ENCODE results near the gene TENT4B. TPM values are rescaled to one million over a fixed set of nuclear protein-coding genes. Genes with fewer than 3 reads are reported as not detected.

The TENT4B gene
- total and polyA plus RNA-seq, 2 donors = 7.8 to 8.1 TPM

- peaks cover 6 to 10% of the 10 kb centered on the region in 2 donors for H3K36me3 ChIP-seq (ENCODE audit: control insufficient read depth in 2 of 2, insufficient read depth in 2 of 2, low read length in 1 of 2)
- H3K9me3 ChIP-seq (ENCODE audit: control insufficient read depth in 2 of 2, insufficient read depth in 1 of 2, low read length in 1 of 2) = no peaks in the 10 kb centered on the region
- 95% methylated on average over 5 of the region's 5 CpGs for WGBS
- DNase-seq (ENCODE audit: low read depth in 6 of 9, low spot score in 9 of 9) = no peak
- peaks cover 23 to 53% of the 10 kb centered on the region in 2 donors for H3K4me1 ChIP-seq (ENCODE audit: control insufficient read depth in 2 of 2, insufficient read depth in 2 of 2, low read length in 2 of 2)
- peak overlapping the region in 1 of 2 donors; percentile 21 for H3K27ac ChIP-seq (ENCODE audit: low read depth in 1 of 2, low read length in 1 of 2)
- H3K27me3 ChIP-seq (ENCODE audit: control insufficient read depth in 2 of 2, insufficient read depth in 1 of 2, low read length in 1 of 2) = no peaks in the 10 kb centered on the region
- H3K4me3 ChIP-seq (ENCODE audit: low read length in 2 of 2) = no peak overlapping the region
Measured at GRCh38 chr16:50272687-50273381, 119.7 kb downstream of the TENT4B start.

GRCh38 chr16:50273382-50273690 is 120.2 kb downstream of the TENT4B start:
- Histone ChIP-seq H3K4me1 (ENCODE audit: control insufficient read depth in 2 of 2, insufficient read depth in 2 of 2, low read length in 2 of 2) (peaks cover 19 to 51% of the 10 kb centered on the region in 2 donors), H3K27ac (ENCODE audit: low read depth in 1 of 2, low read length in 1 of 2) (peak overlapping the region; percentile 10 to 85), H3K27me3 (ENCODE audit: control insufficient read depth in 2 of 2, insufficient read depth in 1 of 2, low read length in 1 of 2) (no peaks in the 10 kb centered on the region), H3K9me3 (ENCODE audit: control insufficient read depth in 2 of 2, insufficient read depth in 1 of 2, low read length in 1 of 2) (no peaks in the 10 kb centered on the region), H3K4me3 (ENCODE audit: low read length in 2 of 2) (no peak overlapping the region), H3K36me3 (ENCODE audit: control insufficient read depth in 2 of 2, insufficient read depth in 2 of 2, low read length in 1 of 2) (peaks cover 6 to 10% of the 10 kb centered on the region in 2 donors)
- no peak for DNase-seq (ENCODE audit: low read depth in 6 of 9, low spot score in 9 of 9)
- 82% methylated on average over 2 of the region's 2 CpGs for WGBS

DNA sequence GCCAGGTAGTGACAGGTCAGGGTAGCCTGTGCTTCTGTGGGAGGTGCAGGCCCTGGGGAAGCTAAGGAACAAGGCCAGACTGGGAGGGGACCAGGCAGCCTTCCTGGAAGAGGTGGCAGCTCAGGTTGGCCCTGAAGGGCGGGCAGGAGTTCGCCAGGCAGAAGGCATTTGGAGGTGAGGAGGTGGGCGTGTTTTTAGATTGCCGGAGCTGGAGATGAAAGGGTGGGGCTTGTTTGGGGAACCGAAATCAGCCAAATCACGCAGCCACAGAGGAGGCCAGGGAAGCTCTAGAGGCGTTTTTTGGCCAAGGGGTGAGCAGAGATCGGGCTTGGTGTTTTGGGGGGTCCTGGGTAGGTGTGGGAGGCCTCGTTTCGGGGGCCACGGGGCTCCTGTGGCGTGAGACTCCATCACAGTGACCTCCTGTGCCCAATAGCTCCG is 120.8 kb downstream of the TENT4B start:
- Histone ChIP-seq H3K4me3 (ENCODE audit: low read length in 2 of 2) (peak overlapping the region; percentile 54 to 56), H3K4me1 (ENCODE audit: control insufficient read depth in 2 of 2, insufficient read depth in 2 of 2, low read length in 2 of 2) (peaks cover 16 to 49% of the 10 kb centered on the region in 2 donors), H3K36me3 (ENCODE audit: control insufficient read depth in 2 of 2, insufficient read depth in 2 of 2, low read length in 1 of 2) (peaks cover 6 to 10% of the 10 kb centered on the region in 2 donors), H3K9me3 (ENCODE audit: control insufficient read depth in 2 of 2, insufficient read depth in 1 of 2, low read length in 1 of 2) (no peaks in the 10 kb centered on the region), H3K27me3 (ENCODE audit: control insufficient read depth in 2 of 2, insufficient read depth in 1 of 2, low read length in 1 of 2) (no peaks in the 10 kb centered on the region), H3K27ac (ENCODE audit: low read depth in 1 of 2, low read length in 1 of 2) (peak overlapping the region; percentile 85 to 93)
- peak in 2 of 9 donors; percentile 38 to 64 for DNase-seq (ENCODE audit: low read depth in 6 of 9, low spot score in 9 of 9)
- 7% methylated on average over 13 of the region's 13 CpGs for WGBS

- Histone ChIP-seq H3K27ac (ENCODE audit: low read depth in 1 of 2, low read length in 1 of 2) (peak overlapping the region; percentile 85 to 93), H3K4me1 (ENCODE audit: control insufficient read depth in 2 of 2, insufficient read depth in 2 of 2, low read length in 2 of 2) (peaks cover 16 to 46% of the 10 kb centered on the region in 2 donors), H3K4me3 (ENCODE audit: low read length in 2 of 2) (peak overlapping the region; percentile 54 to 56), H3K27me3 (ENCODE audit: control insufficient read depth in 2 of 2, insufficient read depth in 1 of 2, low read length in 1 of 2) (no peaks in the 10 kb centered on the region), H3K9me3 (ENCODE audit: control insufficient read depth in 2 of 2, insufficient read depth in 1 of 2, low read length in 1 of 2) (no peaks in the 10 kb centered on the region), H3K36me3 (ENCODE audit: control insufficient read depth in 2 of 2, insufficient read depth in 2 of 2, low read length in 1 of 2) (peaks cover 6 to 10% of the 10 kb centered on the region in 2 donors)
- 19% methylated on average over 18 of the region's 18 CpGs for WGBS
- peak in 4 of 9 donors; percentile 65 to 85 (median 68) for DNase-seq (ENCODE audit: low read depth in 6 of 9, low spot score in 9 of 9)
Measured at GRCh38 chr16:50274326-50275097, 121.4 kb downstream of the TENT4B start.

DNA sequence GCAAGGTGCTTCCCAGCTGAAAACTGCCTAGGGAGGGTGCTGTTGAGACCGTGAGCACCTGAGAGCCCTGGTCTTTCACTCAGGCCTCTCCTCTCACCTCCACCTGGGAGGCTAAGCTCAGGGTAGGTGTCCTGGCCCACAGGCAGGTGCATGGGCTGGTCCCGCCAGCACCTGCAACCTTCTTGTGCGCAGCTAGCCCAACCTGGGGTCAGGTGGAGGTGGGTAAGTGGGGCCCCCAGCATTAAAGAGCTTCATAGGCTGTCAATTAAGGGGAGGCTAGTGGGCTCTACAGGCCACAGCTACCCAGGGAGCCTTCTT is 122.0 kb downstream of the TENT4B start:
- peak overlapping the region in 1 of 2 donors; percentile 54 for H3K4me3 ChIP-seq (ENCODE audit: low read length in 2 of 2)
- H3K4me1 ChIP-seq (ENCODE audit: control insufficient read depth in 2 of 2, insufficient read depth in 2 of 2, low read length in 2 of 2) = peaks cover 16 to 43% of the 10 kb centered on the region in 2 donors
- H3K36me3 ChIP-seq (ENCODE audit: control insufficient read depth in 2 of 2, insufficient read depth in 2 of 2, low read length in 1 of 2) = peaks cover 6 to 10% of the 10 kb centered on the region in 2 donors
- 88% methylated on average over 3 of the region's 3 CpGs for WGBS
- peak overlapping the region; percentile 46 to 85 for H3K27ac ChIP-seq (ENCODE audit: low read depth in 1 of 2, low read length in 1 of 2)
- H3K9me3 ChIP-seq (ENCODE audit: control insufficient read depth in 2 of 2, insufficient read depth in 1 of 2, low read length in 1 of 2) = no peaks in the 10 kb centered on the region
- DNase-seq (ENCODE audit: low read depth in 6 of 9, low spot score in 9 of 9) = no peak
- no peaks in the 10 kb centered on the region for H3K27me3 ChIP-seq (ENCODE audit: control insufficient read depth in 2 of 2, insufficient read depth in 1 of 2, low read length in 1 of 2)

DNA sequence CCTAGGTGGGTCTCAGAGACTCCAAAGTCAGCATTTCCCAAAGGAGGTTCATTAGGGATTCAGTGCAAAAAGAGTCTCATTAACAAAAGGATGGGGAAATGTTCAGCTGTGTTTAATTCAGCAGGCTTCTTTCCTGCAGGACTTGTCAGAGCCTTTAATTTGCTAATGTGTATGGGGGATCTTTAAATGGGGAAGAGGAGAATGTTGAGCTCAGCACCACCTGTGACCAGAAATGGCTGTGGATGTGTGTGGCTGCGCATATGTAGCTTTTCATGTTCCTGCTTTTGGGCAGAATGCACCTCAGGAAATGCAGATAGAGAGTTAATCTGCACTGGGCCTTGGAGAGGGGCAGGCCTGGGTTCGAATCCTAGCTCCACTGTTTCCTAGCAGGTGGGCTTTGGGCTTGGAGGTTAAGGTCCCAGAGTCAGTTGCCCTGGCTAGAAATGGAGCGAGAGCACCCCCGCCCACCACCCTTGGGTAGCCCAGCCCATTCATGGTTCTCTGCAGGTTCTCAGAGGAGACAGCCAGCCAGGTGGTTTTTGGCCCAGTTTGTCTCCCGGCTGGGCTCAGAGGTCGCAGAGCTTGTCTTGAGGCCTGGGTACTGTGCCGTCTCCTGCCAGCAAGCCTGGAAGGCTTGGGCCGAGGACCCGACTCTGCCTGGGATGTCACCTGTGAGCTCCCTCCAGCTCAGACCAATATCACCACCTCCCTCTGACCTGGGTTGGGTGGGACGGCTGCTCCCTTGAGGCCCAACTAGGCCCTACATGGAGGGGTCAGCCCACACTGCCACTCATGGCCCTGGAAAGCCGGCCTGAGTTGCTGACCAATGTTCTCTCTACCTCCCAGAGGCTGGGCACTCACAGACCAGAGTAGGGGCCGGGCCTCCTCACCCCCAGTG is 122.6 kb downstream of the TENT4B start:
- peaks cover 3 to 9% of the 10 kb centered on the region in 2 donors for H3K36me3 ChIP-seq (ENCODE audit: control insufficient read depth in 2 of 2, insufficient read depth in 2 of 2, low read length in 1 of 2)
- H3K27me3 ChIP-seq (ENCODE audit: control insufficient read depth in 2 of 2, insufficient read depth in 1 of 2, low read length in 1 of 2) = no peaks in the 10 kb centered on the region
- H3K27ac ChIP-seq (ENCODE audit: low read depth in 1 of 2, low read length in 1 of 2) = peak overlapping the region; percentile 46 to 85
- H3K9me3 ChIP-seq (ENCODE audit: control insufficient read depth in 2 of 2, insufficient read depth in 1 of 2, low read length in 1 of 2) = no peaks in the 10 kb centered on the region
- 84% methylated on average over 12 of the region's 12 CpGs for WGBS
- no peak overlapping the region for H3K4me3 ChIP-seq (ENCODE audit: low read length in 2 of 2)
- no peak for DNase-seq (ENCODE audit: low read depth in 6 of 9, low spot score in 9 of 9)
- peaks cover 16 to 43% of the 10 kb centered on the region in 2 donors for H3K4me1 ChIP-seq (ENCODE audit: control insufficient read depth in 2 of 2, insufficient read depth in 2 of 2, low read length in 2 of 2)

- no peak for DNase-seq (ENCODE audit: low read depth in 6 of 9, low spot score in 9 of 9)
- Histone ChIP-seq H3K36me3 (ENCODE audit: control insufficient read depth in 2 of 2, insufficient read depth in 2 of 2, low read length in 1 of 2) (peaks cover 0 to 3% of the 10 kb centered on the region in 2 donors), H3K4me1 (ENCODE audit: control insufficient read depth in 2 of 2, insufficient read depth in 2 of 2, low read length in 2 of 2) (peaks cover 16 to 49% of the 10 kb centered on the region in 2 donors), H3K27me3 (ENCODE audit: control insufficient read depth in 2 of 2, insufficient read depth in 1 of 2, low read length in 1 of 2) (no peaks in the 10 kb centered on the region), H3K4me3 (ENCODE audit: low read length in 2 of 2) (no peak overlapping the region), H3K27ac (ENCODE audit: low read depth in 1 of 2, low read length in 1 of 2) (peak overlapping the region in 1 of 2 donors; percentile 9), H3K9me3 (ENCODE audit: control insufficient read depth in 2 of 2, insufficient read depth in 1 of 2, low read length in 1 of 2) (no peaks in the 10 kb centered on the region)
- WGBS = 95% methylated on average over 2 of the region's 2 CpGs
Measured at GRCh38 chr16:50276326-50276640, 123.2 kb downstream of the TENT4B start.

GRCh38 chr16:50276801-50277555 is 123.9 kb downstream of the TENT4B start:
- H3K4me3 ChIP-seq (ENCODE audit: low read length in 2 of 2) = no peak overlapping the region
- H3K27me3 ChIP-seq (ENCODE audit: control insufficient read depth in 2 of 2, insufficient read depth in 1 of 2, low read length in 1 of 2) = no peaks in the 10 kb centered on the region
- H3K4me1 ChIP-seq (ENCODE audit: control insufficient read depth in 2 of 2, insufficient read depth in 2 of 2, low read length in 2 of 2) = peaks cover 18 to 56% of the 10 kb centered on the region in 2 donors
- WGBS = 98% methylated on average over 4 of the region's 4 CpGs
- H3K9me3 ChIP-seq (ENCODE audit: control insufficient read depth in 2 of 2, insufficient read depth in 1 of 2, low read length in 1 of 2) = no peaks in the 10 kb centered on the region
- H3K36me3 ChIP-seq (ENCODE audit: control insufficient read depth in 2 of 2, insufficient read depth in 2 of 2, low read length in 1 of 2) = no peaks in the 10 kb centered on the region
- no peak for DNase-seq (ENCODE audit: low read depth in 6 of 9, low spot score in 9 of 9)
- no peak overlapping the region for H3K27ac ChIP-seq (ENCODE audit: low read depth in 1 of 2, low read length in 1 of 2)
